ENCODE results near the gene SYT7.
"Not testable (repeated sequence)": the region's sequence is repeated elsewhere in the genome, so short reads cannot be mapped to it uniquely, and the experiment has no call there.

SYT7 gene

GRCh38 chr11:61487342-61488025 lies 93.4 kb downstream of the SYT7 start:
- Mint-ChIP-seq H3K27ac (no peak overlapping the region), H3K9me3 (no peaks in the 10 kb centered on the region), H3K4me3 (no peak overlapping the region), H3K27me3 (no peaks in the 10 kb centered on the region), H3K4me1 (ENCODE audit: low read depth) (no peaks in the 10 kb centered on the region), H3K36me3 (ENCODE audit: low read depth) (peaks cover 6% of the 10 kb centered on the region)

GRCh38 chr11:61486779-61487178 lies 94.1 kb downstream of the SYT7 start:
- Mint-ChIP-seq H3K4me3 (no peak overlapping the region), H3K27me3 (no peaks in the 10 kb centered on the region), H3K27ac (no peak overlapping the region), H3K9me3 (no peaks in the 10 kb centered on the region), H3K4me1 (ENCODE audit: low read depth) (no peaks in the 10 kb centered on the region), H3K36me3 (ENCODE audit: low read depth) (peaks cover 6% of the 10 kb centered on the region)

GRCh38 chr11:61486011-61486620 lies 94.8 kb downstream of the SYT7 start:
- Mint-ChIP-seq H3K4me3 (no peak overlapping the region), H3K9me3 (no peaks in the 10 kb centered on the region), H3K4me1 (ENCODE audit: low read depth) (no peaks in the 10 kb centered on the region), H3K27me3 (no peaks in the 10 kb centered on the region), H3K27ac (no peak overlapping the region), H3K36me3 (ENCODE audit: low read depth) (peaks cover 6% of the 10 kb centered on the region)

GRCh38 chr11:61485080-61485479 lies 95.8 kb downstream of the SYT7 start:
- Mint-ChIP-seq H3K36me3 (ENCODE audit: low read depth) (peaks cover 6% of the 10 kb centered on the region), H3K9me3 (no peaks in the 10 kb centered on the region), H3K27ac (no peak overlapping the region), H3K4me1 (ENCODE audit: low read depth) (no peaks in the 10 kb centered on the region), H3K4me3 (no peak overlapping the region), H3K27me3 (no peaks in the 10 kb centered on the region)

- Mint-ChIP-seq H3K27me3 (no peaks in the 10 kb centered on the region), H3K4me3 (no peak overlapping the region), H3K36me3 (ENCODE audit: low read depth) (peaks cover 6% of the 10 kb centered on the region), H3K4me1 (ENCODE audit: low read depth) (no peaks in the 10 kb centered on the region), H3K27ac (no peak overlapping the region), H3K9me3 (no peaks in the 10 kb centered on the region)
Measured at GRCh38 chr11:61484541-61484940, 96.3 kb downstream of the SYT7 start.

GRCh38 chr11:61482513-61482912 lies 98.4 kb downstream of the SYT7 start:
- H3K36me3 Mint-ChIP-seq (ENCODE audit: low read depth), result no peaks in the 10 kb centered on the region
- H3K27ac Mint-ChIP-seq, result no peak overlapping the region
- H3K27me3 Mint-ChIP-seq, result no peaks in the 10 kb centered on the region
- no peak overlapping the region for H3K4me3 Mint-ChIP-seq
- H3K4me1 Mint-ChIP-seq (ENCODE audit: low read depth), result peaks cover 3% of the 10 kb centered on the region
- H3K9me3 Mint-ChIP-seq, result no peaks in the 10 kb centered on the region

- Mint-ChIP-seq H3K4me3 (no peak overlapping the region), H3K27me3 (no peaks in the 10 kb centered on the region), H3K4me1 (ENCODE audit: low read depth) (peaks cover 3% of the 10 kb centered on the region), H3K36me3 (ENCODE audit: low read depth) (no peaks in the 10 kb centered on the region), H3K27ac (no peak overlapping the region), H3K9me3 (no peaks in the 10 kb centered on the region)
Measured at GRCh38 chr11:61481806-61482205, 99.1 kb downstream of the SYT7 start.

- Mint-ChIP-seq H3K36me3 (ENCODE audit: low read depth) (no peaks in the 10 kb centered on the region), H3K27ac (no peak overlapping the region), H3K27me3 (no peaks in the 10 kb centered on the region), H3K4me1 (ENCODE audit: low read depth) (peaks cover 3% of the 10 kb centered on the region), H3K9me3 (no peaks in the 10 kb centered on the region), H3K4me3 (no peak overlapping the region)
Measured at GRCh38 chr11:61480994-61481335, 99.9 kb downstream of the SYT7 start.

GRCh38 chr11:61480261-61480993 lies 100.4 kb downstream of the SYT7 start:
- H3K9me3 Mint-ChIP-seq, result no peaks in the 10 kb centered on the region
- no peaks in the 10 kb centered on the region for H3K36me3 Mint-ChIP-seq (ENCODE audit: low read depth)
- peaks cover 3% of the 10 kb centered on the region for H3K4me1 Mint-ChIP-seq (ENCODE audit: low read depth)
- H3K27me3 Mint-ChIP-seq, result no peaks in the 10 kb centered on the region
- H3K27ac Mint-ChIP-seq, result no peak overlapping the region
- H3K4me3 Mint-ChIP-seq, result no peak overlapping the region

- not testable (repeated sequence) for H3K27ac Mint-ChIP-seq; H3K9me3 Mint-ChIP-seq; H3K36me3 Mint-ChIP-seq (ENCODE audit: low read depth); H3K4me1 Mint-ChIP-seq (ENCODE audit: low read depth); H3K27me3 Mint-ChIP-seq; H3K4me3 Mint-ChIP-seq
Measured at GRCh38 chr11:61479360-61480058, 101.4 kb downstream of the SYT7 start.

GRCh38 chr11:61477727-61478148 lies 103.1 kb downstream of the SYT7 start:
- no peak overlapping the region for H3K4me3 Mint-ChIP-seq
- peaks cover 3% of the 10 kb centered on the region for H3K4me1 Mint-ChIP-seq (ENCODE audit: low read depth)
- H3K36me3 Mint-ChIP-seq (ENCODE audit: low read depth), result peaks cover 7% of the 10 kb centered on the region
- H3K27me3 Mint-ChIP-seq, result no peaks in the 10 kb centered on the region
- no peaks in the 10 kb centered on the region for H3K9me3 Mint-ChIP-seq
- H3K27ac Mint-ChIP-seq, result no peak overlapping the region

GRCh38 chr11:61477126-61477525 lies 103.8 kb downstream of the SYT7 start:
- H3K27ac Mint-ChIP-seq, result no peak overlapping the region
- H3K36me3 Mint-ChIP-seq (ENCODE audit: low read depth), result peaks cover 10% of the 10 kb centered on the region
- H3K4me1 Mint-ChIP-seq (ENCODE audit: low read depth), result peaks cover 3% of the 10 kb centered on the region
- no peak overlapping the region for H3K4me3 Mint-ChIP-seq
- H3K27me3 Mint-ChIP-seq, result no peaks in the 10 kb centered on the region
- no peaks in the 10 kb centered on the region for H3K9me3 Mint-ChIP-seq

- no peak overlapping the region for H3K27ac Mint-ChIP-seq
- no peaks in the 10 kb centered on the region for H3K27me3 Mint-ChIP-seq
- no peaks in the 10 kb centered on the region for H3K9me3 Mint-ChIP-seq
- H3K4me1 Mint-ChIP-seq (ENCODE audit: low read depth), result peaks cover 3% of the 10 kb centered on the region
- no peak overlapping the region for H3K4me3 Mint-ChIP-seq
- peaks cover 10% of the 10 kb centered on the region for H3K36me3 Mint-ChIP-seq (ENCODE audit: low read depth)
Measured at GRCh38 chr11:61476371-61476770, 104.5 kb downstream of the SYT7 start.

- H3K4me1 Mint-ChIP-seq (ENCODE audit: low read depth), result peaks cover 3% of the 10 kb centered on the region
- no peaks in the 10 kb centered on the region for H3K27me3 Mint-ChIP-seq
- no peak overlapping the region for H3K4me3 Mint-ChIP-seq
- H3K36me3 Mint-ChIP-seq (ENCODE audit: low read depth), result peaks cover 17% of the 10 kb centered on the region
- H3K9me3 Mint-ChIP-seq, result no peaks in the 10 kb centered on the region
- H3K27ac Mint-ChIP-seq, result no peak overlapping the region
Measured at GRCh38 chr11:61475433-61475832, 105.4 kb downstream of the SYT7 start.

- H3K9me3 Mint-ChIP-seq, result no peaks in the 10 kb centered on the region
- peaks cover 3% of the 10 kb centered on the region for H3K4me1 Mint-ChIP-seq (ENCODE audit: low read depth)
- H3K4me3 Mint-ChIP-seq, result no peak overlapping the region
- no peak overlapping the region for H3K27ac Mint-ChIP-seq
- peaks cover 23% of the 10 kb centered on the region for H3K36me3 Mint-ChIP-seq (ENCODE audit: low read depth)
- no peaks in the 10 kb centered on the region for H3K27me3 Mint-ChIP-seq
Measured at GRCh38 chr11:61474013-61474643, 106.7 kb downstream of the SYT7 start.

Data from stimulated activated naive CD8-positive, alpha-beta T cell treated with anti-CD3 and anti-CD28 coated beads, Interleukin-15, Interleukin-2, amounts not matched to agents 100 ng/mL and 50 ng/mL, for 24 hours (primary cell).